ENCODE measurements around the gene THAP4.

The THAP4 gene

GRCh38 chr2:241678784-241679540, 42.0 kb upstream of the THAP4 start:
- no peak for ATAC-seq
- TF ChIP-seq PPARA (CRISPR knock-in tag; IDR thresholded peaks at IDR 0.05; ENCODE audit: borderline replicate concordance) (no peak), ARNTL (CRISPR knock-in tag; IDR thresholded peaks at IDR 0.05; ENCODE audit: borderline replicate concordance, low read depth) (no peak), CSDC2 (CRISPR knock-in tag; IDR thresholded peaks at IDR 0.05) (no peak), ZFP3 (CRISPR knock-in tag; IDR thresholded peaks at IDR 0.05) (no peak), ESRRG (CRISPR knock-in tag; IDR thresholded peaks at IDR 0.05) (no peak)

- no peak for ATAC-seq
- TF ChIP-seq CSRNP3 (CRISPR knock-in tag; IDR thresholded peaks at IDR 0.05), result no peak
- TF ChIP-seq ESRRG (CRISPR knock-in tag; IDR thresholded peaks at IDR 0.05), result no peak
- TF ChIP-seq ZC3H10 (CRISPR knock-in tag; IDR thresholded peaks at IDR 0.05), result no peak
- no peak for TF ChIP-seq BACH2 (CRISPR knock-in tag; IDR thresholded peaks at IDR 0.05; ENCODE audit: borderline replicate concordance)
- TF ChIP-seq PATZ1 (CRISPR knock-in tag; IDR thresholded peaks at IDR 0.05; ENCODE audit: borderline replicate concordance), result no peak
- TF ChIP-seq RARB (CRISPR knock-in tag; IDR thresholded peaks at IDR 0.05), result no peak
- no peak for TF ChIP-seq ZFP30 (CRISPR knock-in tag; IDR thresholded peaks at IDR 0.05)
Observed at GRCh38 chr2:241678307-241678706, 41.3 kb upstream of the THAP4 start.

- TF ChIP-seq RARB (CRISPR knock-in tag; IDR thresholded peaks at IDR 0.05) (no peak), PPARA (CRISPR knock-in tag; IDR thresholded peaks at IDR 0.05; ENCODE audit: borderline replicate concordance) (no peak), ESRRG (CRISPR knock-in tag; IDR thresholded peaks at IDR 0.05) (no peak), ZNF70 (CRISPR knock-in tag; IDR thresholded peaks at IDR 0.05) (no peak), CSRNP3 (CRISPR knock-in tag; IDR thresholded peaks at IDR 0.05) (no peak), TOX (CRISPR knock-in tag; IDR thresholded peaks at IDR 0.05; ENCODE audit: borderline replicate concordance) (no peak), GLIS3 (CRISPR knock-in tag; IDR thresholded peaks at IDR 0.05) (no peak), PATZ1 (CRISPR knock-in tag; IDR thresholded peaks at IDR 0.05; ENCODE audit: borderline replicate concordance) (no peak), ZFP30 (CRISPR knock-in tag; IDR thresholded peaks at IDR 0.05) (no peak), ARNTL (CRISPR knock-in tag; IDR thresholded peaks at IDR 0.05; ENCODE audit: borderline replicate concordance, low read depth) (no peak), BACH2 (CRISPR knock-in tag; IDR thresholded peaks at IDR 0.05; ENCODE audit: borderline replicate concordance) (no peak), CREB5 (CRISPR knock-in tag; IDR thresholded peaks at IDR 0.05; ENCODE audit: low read depth) (no peak), CSDC2 (CRISPR knock-in tag; IDR thresholded peaks at IDR 0.05) (no peak)
- ATAC-seq, result no peak
Observed at GRCh38 chr2:241677392-241677791, 40.4 kb upstream of the THAP4 start.

GRCh38 chr2:241676665-241677064, 39.7 kb upstream of the THAP4 start:
- ATAC-seq, result no peak
- TF ChIP-seq ZNF8 (CRISPR knock-in tag; IDR thresholded peaks at IDR 0.05) (no peak), ZNF70 (CRISPR knock-in tag; IDR thresholded peaks at IDR 0.05) (no peak), GLIS3 (CRISPR knock-in tag; IDR thresholded peaks at IDR 0.05) (no peak), ZFP30 (CRISPR knock-in tag; IDR thresholded peaks at IDR 0.05) (no peak), PATZ1 (CRISPR knock-in tag; IDR thresholded peaks at IDR 0.05; ENCODE audit: borderline replicate concordance) (no peak), POU6F1 (CRISPR knock-in tag; IDR thresholded peaks at IDR 0.05; ENCODE audit: borderline replicate concordance, low read depth) (no peak), CSDC2 (CRISPR knock-in tag; IDR thresholded peaks at IDR 0.05) (no peak), CREB5 (CRISPR knock-in tag; IDR thresholded peaks at IDR 0.05; ENCODE audit: low read depth) (no peak), OSR1 (CRISPR knock-in tag; IDR thresholded peaks at IDR 0.05) (no peak)
